ENCODE data around the gene CIBAR2.

GRCh38 chr16:85058909-85059308 lies 53.4 kb downstream of the CIBAR2 start:
- TF ChIP-seq, protein P1, sequence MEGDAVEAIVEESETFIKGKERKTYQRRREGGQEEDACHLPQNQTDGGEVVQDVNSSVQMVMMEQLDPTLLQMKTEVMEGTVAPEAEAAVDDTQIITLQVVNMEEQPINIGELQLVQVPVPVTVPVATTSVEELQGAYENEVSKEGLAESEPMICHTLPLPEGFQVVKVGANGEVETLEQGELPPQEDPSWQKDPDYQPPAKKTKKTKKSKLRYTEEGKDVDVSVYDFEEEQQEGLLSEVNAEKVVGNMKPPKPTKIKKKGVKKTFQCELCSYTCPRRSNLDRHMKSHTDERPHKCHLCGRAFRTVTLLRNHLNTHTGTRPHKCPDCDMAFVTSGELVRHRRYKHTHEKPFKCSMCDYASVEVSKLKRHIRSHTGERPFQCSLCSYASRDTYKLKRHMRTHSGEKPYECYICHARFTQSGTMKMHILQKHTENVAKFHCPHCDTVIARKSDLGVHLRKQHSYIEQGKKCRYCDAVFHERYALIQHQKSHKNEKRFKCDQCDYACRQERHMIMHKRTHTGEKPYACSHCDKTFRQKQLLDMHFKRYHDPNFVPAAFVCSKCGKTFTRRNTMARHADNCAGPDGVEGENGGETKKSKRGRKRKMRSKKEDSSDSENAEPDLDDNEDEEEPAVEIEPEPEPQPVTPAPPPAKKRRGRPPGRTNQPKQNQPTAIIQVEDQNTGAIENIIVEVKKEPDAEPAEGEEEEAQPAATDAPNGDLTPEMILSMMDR (IDR thresholded peaks at IDR 0.05) = no peak
- no peak for TF ChIP-seq POLR2A (IDR thresholded peaks at IDR 0.05; ENCODE audit: low read depth)

All from esophagus muscularis mucosa (tissue), 3 donors.